Measurements from ENCODE around the gene NGLY1.

DNA sequence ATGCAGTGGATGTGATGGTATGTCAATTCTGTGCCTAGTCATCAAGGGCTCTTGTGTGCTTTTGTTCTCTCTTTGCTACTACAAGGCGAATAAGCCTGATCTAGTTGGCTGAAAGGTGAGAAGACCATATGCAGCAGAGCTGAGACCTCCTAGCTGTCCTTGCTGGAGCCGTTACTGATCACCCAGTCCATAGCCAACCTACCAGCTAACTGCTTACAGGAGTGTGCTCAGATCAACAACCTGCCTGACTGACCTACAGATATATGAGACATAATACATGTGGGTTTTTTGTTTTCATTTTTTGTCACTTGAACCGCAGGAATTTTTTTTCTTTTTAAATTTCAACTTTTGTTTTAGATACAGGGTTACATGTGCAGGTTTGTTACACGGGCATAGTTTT is 29.4 kb upstream of the NGLY1 start:
- TF ChIP-seq POLR2A (IDR thresholded peaks at IDR 0.05) (no peak), POLR2AphosphoS5 (IDR thresholded peaks at IDR 0.05) (no peak)
- TF ChIP-seq, protein P1, sequence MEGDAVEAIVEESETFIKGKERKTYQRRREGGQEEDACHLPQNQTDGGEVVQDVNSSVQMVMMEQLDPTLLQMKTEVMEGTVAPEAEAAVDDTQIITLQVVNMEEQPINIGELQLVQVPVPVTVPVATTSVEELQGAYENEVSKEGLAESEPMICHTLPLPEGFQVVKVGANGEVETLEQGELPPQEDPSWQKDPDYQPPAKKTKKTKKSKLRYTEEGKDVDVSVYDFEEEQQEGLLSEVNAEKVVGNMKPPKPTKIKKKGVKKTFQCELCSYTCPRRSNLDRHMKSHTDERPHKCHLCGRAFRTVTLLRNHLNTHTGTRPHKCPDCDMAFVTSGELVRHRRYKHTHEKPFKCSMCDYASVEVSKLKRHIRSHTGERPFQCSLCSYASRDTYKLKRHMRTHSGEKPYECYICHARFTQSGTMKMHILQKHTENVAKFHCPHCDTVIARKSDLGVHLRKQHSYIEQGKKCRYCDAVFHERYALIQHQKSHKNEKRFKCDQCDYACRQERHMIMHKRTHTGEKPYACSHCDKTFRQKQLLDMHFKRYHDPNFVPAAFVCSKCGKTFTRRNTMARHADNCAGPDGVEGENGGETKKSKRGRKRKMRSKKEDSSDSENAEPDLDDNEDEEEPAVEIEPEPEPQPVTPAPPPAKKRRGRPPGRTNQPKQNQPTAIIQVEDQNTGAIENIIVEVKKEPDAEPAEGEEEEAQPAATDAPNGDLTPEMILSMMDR (IDR thresholded peaks at IDR 0.05), result no peak
